ENCODE data around the gene ST8SIA3.

DNA sequence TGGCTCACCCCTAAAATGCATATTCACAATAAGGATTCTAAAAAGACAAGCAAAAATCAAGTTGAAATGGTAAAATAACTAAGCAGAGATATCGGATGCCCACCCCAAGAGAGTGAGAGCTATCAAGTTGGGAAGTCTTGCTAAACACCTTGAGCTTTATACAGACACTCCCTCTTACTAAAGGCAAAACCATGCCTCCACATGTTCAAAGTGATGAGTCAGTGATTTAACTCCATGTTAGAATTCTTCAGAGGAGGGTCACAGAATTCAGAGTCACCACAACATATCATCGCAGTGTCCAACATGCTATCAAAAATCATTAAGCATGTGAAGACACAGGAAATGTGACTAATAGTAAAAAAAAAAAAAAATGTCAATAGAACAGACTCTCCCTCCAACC is 20.6 kb upstream of the ST8SIA3 start:
- TF ChIP-seq, protein P1, sequence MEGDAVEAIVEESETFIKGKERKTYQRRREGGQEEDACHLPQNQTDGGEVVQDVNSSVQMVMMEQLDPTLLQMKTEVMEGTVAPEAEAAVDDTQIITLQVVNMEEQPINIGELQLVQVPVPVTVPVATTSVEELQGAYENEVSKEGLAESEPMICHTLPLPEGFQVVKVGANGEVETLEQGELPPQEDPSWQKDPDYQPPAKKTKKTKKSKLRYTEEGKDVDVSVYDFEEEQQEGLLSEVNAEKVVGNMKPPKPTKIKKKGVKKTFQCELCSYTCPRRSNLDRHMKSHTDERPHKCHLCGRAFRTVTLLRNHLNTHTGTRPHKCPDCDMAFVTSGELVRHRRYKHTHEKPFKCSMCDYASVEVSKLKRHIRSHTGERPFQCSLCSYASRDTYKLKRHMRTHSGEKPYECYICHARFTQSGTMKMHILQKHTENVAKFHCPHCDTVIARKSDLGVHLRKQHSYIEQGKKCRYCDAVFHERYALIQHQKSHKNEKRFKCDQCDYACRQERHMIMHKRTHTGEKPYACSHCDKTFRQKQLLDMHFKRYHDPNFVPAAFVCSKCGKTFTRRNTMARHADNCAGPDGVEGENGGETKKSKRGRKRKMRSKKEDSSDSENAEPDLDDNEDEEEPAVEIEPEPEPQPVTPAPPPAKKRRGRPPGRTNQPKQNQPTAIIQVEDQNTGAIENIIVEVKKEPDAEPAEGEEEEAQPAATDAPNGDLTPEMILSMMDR (IDR thresholded peaks at IDR 0.05; ENCODE audit: low read depth, low read length) = no peak
- TF ChIP-seq EZH2phosphoT487 (IDR thresholded peaks at IDR 0.05; ENCODE audit: low read depth) = no peak
